AG09319 (cell line): ENCODE results near the gene SULF2.

Source experiments
- DNase-seq: peaks from one replicate; pipeline ENCODE4 v3.0.0-alpha.2; 2010; ENCODE audit warnings: low read depth; ENCODE audit errors: extremely low read depth
- TF ChIP-seq, protein P1 (sequence below): IDR thresholded peaks from 2 replicates; pipeline ENCODE4 v1.5.1; 2011; ENCODE audit warnings: low read depth, mild to moderate bottlenecking, inconsistent platforms, low read length, moderate library complexity

The SULF2 gene

DNA sequence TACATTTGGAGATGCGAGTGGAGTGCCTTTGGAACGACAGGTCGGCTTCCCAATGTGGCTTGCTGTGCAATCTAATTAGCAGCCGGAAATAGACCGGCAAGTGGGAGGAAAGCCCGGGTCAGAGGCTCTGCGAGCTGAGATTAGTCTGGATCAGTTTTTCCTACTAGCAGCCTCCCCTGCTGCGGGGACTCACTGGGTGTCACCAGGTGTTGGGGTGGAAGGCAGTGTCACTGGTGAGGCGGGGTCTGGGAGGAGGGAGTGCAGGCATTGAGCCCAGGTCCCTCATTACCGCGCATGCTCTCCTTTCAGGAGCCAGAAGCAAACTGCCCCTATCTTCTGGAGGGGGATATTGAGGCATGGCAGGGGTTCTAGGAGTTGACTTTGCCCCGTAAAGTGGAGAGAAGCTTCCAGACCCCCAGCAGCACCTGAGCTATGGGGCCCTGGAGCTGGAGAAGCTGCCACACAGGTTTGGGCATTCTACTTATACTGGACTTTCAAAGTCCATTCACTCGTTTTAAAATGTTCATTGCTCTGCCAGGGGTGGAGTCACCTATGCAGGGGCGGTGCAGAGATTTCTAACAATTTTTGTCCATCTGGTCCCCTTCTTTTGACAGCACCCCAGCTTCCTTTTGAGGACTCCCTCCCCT lies 11.0 kb downstream of the SULF2 start:
- no peak for DNase-seq
- TF ChIP-seq, protein P1, sequence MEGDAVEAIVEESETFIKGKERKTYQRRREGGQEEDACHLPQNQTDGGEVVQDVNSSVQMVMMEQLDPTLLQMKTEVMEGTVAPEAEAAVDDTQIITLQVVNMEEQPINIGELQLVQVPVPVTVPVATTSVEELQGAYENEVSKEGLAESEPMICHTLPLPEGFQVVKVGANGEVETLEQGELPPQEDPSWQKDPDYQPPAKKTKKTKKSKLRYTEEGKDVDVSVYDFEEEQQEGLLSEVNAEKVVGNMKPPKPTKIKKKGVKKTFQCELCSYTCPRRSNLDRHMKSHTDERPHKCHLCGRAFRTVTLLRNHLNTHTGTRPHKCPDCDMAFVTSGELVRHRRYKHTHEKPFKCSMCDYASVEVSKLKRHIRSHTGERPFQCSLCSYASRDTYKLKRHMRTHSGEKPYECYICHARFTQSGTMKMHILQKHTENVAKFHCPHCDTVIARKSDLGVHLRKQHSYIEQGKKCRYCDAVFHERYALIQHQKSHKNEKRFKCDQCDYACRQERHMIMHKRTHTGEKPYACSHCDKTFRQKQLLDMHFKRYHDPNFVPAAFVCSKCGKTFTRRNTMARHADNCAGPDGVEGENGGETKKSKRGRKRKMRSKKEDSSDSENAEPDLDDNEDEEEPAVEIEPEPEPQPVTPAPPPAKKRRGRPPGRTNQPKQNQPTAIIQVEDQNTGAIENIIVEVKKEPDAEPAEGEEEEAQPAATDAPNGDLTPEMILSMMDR, result no peak

DNA sequence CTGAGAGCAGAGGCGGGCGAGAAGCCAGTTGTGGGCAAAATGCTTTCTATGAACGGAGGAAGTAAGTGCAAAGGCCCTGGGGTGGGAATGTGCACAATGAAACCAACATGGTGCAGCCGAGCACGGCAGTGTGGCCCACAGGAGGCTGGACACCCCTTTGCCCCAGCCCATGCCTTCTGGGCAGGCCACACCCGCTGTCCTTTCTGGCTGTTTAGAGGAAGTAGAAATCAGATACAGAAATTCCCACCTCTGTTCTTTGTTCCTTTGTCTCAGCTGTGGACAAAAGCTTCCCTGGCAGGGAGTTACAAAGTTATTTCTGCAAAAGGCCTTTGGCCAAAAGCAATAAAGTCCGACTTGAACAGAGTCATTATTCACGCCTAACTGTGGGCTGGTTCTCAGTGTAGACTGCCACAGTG lies 11.9 kb downstream of the SULF2 start:
- DNase-seq, result no peak
- TF ChIP-seq, protein P1, result no peak

GRCh38 chr20:47770935-47771334 lies 14.3 kb downstream of the SULF2 start:
- no peak for DNase-seq
- TF ChIP-seq, protein P1, result no peak

- TF ChIP-seq, protein P1, result no peak
- DNase-seq, result no peak
Observed at GRCh38 chr20:47768016-47768824, 17.1 kb downstream of the SULF2 start.

DNA sequence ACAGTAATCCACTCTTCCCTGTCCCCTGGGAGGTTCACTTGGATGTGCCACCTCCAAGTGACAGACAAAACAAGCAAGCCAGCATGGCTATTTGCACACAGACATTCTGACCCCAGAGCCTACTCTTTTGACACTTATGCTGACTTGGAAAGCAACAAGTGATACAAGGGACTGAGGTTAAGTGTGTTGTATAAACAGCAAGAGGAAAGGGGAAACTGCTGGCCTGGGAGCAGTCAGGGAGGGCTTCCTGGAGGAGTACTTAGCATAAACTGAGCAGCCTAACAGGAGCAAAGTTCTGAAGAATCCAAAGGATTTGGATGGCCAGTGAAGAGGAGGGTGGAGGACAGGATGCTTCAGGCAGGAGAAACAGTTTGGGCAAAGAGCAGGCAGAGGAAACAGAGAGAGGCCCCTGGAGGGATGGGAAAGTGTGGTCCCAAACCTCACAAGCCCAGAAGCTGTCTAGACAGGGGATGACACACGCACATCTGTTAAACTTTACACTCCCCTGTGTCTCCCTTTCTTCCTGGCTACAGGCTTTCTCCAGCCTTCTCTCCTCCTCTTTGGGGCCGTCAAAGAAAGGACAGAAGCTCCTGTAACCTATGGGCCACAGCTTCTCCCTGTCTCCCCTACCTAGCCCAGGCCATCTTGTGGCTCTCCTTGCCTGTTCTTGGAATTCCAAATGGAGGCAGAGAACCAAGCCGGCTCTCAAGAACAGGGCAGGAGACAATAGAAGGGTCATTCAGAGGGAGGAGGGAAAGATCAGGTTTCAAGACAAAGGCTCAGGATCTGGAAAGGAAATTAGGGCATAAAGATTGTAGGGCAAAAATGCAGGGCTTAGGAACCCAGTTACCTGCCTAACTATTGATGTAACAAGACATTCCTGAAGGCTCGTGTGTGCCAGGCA lies 19.3 kb downstream of the SULF2 start:
- no peak for DNase-seq
- TF ChIP-seq, protein P1, result no peak

DNA sequence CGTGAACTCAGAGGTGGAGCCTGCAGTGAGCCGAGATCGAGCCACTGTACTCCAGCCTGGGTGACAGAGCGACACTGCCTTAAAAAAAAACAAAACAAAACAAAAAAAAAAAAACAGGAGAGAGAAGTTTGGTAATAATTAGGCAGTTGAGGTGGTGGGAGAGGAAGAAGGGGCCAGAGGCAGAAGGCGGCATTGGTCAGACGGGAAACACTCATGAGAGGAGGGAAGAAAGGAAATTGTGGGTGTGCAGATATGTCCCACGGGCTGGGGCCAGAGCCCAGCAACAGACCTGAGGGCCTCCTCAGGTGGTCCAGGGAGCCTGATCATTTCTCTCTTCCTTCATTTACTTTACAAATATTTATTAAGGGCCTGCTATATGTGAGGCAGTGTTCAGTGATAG lies 20.0 kb downstream of the SULF2 start:
- TF ChIP-seq, protein P1, result no peak

More for the DNA sequence above, 20.0 kb downstream of the SULF2 start:
- no peak for DNase-seq
